GM10266 (cell line): Measurements from ENCODE around the gene USP17L15.
"Not testable (repeated sequence)": the region's sequence is repeated elsewhere in the genome, so short reads cannot be mapped to it uniquely, and the experiment has no call there.

ENCODE experiments used
- DNase-seq: peaks from one replicate; pipeline ENCODE4 v3.0.0; 2012; ENCODE audit errors: extremely low spot score

USP17L15 gene, protein sequence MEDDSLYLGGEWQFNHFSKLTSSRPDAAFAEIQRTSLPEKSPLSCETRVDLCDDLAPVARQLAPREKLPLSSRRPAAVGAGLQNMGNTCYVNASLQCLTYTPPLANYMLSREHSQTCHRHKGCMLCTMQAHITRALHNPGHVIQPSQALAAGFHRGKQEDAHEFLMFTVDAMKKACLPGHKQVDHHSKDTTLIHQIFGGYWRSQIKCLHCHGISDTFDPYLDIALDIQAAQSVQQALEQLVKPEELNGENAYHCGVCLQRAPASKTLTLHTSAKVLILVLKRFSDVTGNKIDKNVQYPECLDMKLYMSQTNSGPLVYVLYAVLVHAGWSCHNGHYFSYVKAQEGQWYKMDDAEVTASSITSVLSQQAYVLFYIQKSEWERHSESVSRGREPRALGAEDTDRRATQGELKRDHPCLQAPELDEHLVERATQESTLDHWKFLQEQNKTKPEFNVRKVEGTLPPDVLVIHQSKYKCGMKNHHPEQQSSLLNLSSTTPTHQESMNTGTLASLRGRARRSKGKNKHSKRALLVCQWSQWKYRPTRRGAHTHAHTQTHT

DNA sequence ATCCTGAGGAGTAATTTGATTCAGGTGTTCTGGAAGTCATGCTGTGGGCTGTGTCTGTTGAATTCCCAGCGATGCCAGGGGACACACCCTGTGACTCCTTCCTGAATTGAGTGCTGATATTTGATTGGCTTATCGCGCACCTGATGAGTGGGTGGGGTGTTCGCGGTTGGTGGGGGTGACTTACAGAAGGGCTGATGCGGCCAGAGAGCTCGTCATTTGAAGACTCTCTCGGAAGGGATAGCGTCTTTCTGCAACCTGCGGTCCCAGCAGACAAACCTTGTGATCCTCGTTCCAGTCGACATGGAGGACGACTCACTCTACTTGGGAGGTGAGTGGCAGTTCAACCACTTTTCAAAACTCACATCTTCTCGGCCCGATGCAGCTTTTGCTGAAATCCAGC is at the start of gene USP17L15:
Gene USP17L15 (plus strand): TSS at position 301 of the 400 bp plus-strand sequence. CDS start 0 bp downstream, at position 301.
- not testable (repeated sequence) for DNase-seq

DNA sequence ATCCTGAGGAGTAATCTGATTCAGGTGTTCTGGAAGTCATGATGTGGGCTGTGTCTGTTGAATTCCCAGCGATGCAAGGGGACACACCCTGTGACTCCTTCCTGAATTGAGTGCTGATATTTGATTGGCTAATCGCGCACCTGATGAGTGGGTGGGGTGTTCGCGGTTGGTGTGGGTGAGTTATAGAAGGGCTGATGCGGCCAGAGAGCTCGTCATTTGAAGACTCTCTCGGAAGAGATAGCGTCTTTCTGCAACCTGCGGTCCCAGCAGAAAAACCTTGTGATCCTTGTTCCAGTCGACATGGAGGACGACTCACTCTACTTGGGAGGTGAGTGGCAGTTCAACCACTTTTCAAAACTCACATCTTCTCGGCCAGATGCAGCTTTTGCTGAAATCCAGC is 23.8 kb upstream of the USP17L15 start, which contains the start of gene USP17L10:
Gene USP17L10 (plus strand): TSS at position 301 of the 400 bp plus-strand sequence. CDS start 0 bp downstream, at position 301.
- DNase-seq = not testable (repeated sequence)

DNA sequence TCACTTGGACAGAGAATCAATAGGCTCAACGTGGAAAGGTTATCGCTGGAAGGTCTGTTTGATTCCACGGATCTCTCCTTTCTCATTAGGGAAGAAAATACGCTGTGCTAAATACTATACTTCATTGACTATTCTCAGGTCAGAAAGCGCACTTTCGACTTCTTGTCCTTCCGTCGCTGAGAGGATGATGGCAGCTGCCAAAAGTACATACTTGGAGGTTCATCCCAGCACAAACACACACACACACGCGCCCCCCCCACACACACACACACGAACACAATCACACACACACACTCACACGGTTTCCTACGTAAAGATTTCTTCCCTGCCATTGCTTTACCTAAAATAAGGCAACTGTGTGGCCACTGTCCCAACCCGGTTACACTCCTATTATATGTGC is 19.5 kb upstream of the USP17L15 start:
- not testable (repeated sequence) for DNase-seq

DNA sequence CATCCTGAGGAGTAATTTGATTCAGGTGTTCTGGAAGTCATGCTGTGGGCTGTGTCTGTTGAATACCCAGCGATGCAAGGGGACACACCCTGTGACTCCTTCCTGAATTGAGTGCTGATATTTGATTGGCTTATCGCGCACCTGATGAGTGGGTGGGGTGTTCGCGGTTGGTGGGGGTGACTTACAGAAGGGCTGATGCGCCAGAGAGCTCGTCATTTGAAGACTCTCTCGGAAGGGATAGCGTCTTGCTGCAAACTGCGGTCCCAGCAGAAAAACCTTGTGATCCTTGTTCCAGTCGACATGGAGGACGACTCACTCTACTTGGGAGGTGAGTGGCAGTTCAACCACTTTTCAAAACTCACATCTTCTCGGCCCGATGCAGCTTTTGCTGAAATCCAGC is 19.1 kb upstream of the USP17L15 start, which contains the start of gene USP17L11:
Gene USP17L11 (plus strand): TSS at position 301 of the 400 bp plus-strand sequence. CDS start 0 bp downstream, at position 301.
- not testable (repeated sequence) for DNase-seq

DNA sequence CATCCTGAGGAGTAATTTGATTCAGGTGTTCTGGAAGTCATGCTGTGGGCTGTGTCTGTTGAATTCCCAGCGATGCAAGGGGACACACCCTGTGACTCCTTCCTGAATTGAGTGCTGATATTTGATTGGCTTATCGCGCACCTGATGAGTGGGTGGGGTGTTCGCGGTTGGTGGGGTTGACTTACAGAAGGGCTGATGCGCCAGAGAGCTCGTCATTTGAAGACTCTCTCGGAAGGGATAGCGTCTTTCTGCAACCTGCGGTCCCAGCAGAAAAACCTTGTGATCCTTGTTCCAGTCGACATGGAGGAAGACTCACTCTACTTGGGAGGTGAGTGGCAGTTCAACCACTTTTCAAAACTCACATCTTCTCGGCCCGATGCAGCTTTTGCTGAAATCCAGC is 14.3 kb upstream of the USP17L15 start, which contains the start of gene USP17L12:
Gene USP17L12 (plus strand): TSS at position 301 of the 400 bp plus-strand sequence. CDS start 0 bp downstream, at position 301.
- not testable (repeated sequence) for DNase-seq

DNA sequence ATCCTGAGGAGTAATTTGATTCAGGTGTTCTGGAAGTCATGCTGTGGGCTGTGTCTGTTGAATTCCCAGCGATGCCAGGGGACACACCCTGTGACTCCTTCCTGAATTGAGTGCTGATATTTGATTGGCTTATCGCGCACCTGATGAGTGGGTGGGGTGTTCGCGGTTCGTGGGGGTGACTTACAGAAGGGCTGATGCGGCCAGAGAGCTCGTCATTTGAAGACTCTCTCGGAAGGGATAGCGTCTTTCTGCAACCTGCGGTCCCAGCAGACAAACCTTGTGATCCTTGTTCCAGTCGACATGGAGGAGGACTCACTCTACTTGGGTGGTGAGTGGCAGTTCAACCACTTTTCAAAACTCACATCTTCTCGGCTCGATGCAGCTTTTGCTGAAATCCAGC is 9.6 kb upstream of the USP17L15 start, which contains the start of gene USP17L13:
Gene USP17L13 (plus strand): TSS at position 301 of the 400 bp plus-strand sequence. CDS start 0 bp downstream, at position 301.
- DNase-seq = not testable (repeated sequence)

DNA sequence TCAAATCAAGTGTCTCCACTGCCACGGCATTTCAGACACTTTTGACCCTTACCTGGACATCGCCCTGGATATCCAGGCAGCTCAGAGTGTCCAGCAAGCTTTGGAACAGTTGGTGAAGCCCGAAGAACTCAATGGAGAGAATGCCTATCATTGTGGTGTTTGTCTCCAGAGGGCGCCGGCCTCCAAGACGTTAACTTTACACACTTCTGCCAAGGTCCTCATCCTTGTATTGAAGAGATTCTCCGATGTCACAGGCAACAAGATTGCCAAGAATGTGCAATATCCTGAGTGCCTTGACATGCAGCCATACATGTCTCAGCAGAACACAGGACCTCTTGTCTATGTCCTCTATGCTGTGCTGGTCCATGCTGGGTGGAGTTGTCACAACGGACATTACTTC is 3.9 kb upstream of the USP17L15 start:
- not testable (repeated sequence) for DNase-seq

DNA sequence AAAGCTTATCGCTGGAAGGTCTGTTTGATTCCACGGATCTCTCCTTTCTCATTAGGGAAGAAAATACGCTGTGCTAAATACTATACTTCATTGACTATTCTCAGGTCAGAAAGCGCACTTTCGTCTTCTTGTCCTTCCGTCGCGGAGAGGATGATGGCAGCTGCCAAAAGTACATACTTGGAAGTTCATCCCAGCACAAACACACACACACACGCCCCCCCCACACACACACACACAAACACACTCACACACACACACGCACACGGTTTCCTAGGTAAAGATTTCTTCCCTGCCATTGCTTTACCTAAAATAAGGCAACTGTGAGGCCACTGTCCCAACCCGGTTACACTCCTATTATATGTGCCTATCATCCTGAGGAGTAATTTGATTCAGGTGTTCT is 4.3 kb downstream of the USP17L15 start:
- not testable (repeated sequence) for DNase-seq

DNA sequence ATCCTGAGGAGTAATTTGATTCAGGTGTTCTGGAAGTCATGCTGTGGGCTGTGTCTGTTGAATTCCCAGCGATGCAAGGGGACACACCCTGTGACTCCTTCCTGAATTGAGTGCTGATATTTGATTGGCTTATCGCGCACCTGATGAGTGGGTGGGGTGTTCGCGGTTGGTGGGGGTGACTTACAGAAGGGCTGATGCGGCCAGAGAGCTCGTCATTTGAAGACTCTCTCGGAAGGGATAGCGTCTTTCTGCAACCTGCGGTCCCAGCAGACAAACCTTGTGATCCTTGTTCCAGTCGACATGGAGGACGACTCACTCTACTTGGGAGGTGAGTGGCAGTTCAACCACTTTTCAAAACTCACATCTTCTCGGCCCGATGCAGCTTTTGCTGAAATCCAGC is 9.4 kb downstream of the USP17L15 start, which contains the start of gene USP17L17:
Gene USP17L17 (plus strand): TSS at position 301 of the 400 bp plus-strand sequence. CDS start 0 bp downstream, at position 301.
- not testable (repeated sequence) for DNase-seq

DNA sequence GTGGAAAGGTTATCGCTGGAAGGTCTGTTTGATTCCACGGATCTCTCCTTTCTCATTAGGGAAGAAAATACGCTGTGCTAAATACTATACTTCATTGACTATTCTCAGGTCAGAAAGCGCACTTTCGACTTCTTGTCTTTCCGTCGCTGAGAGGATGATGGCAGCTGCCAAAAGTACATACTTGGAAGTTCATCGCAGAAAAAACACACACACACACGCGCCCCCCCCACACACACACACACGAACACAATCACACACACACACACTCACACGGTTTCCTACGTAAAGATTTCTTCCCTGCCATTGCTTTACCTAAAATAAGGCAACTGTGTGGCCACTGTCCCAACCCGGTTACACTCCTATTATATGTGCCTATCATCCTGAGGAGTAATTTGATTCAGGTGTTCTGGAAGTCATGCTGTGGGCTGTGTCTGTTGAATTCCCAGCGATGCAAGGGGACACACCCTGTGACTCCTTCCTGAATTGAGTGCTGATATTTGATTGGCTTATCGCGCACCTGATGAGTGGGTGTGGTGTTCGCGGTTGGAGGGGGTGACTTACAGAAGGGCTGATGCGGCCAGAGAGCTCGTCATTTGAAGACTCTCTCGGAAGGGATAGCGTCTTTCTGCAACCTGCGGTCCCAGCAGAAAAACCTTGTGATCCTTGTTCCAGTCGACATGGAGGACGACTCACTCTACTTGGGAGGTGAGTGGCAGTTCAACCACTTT is 13.9 kb downstream of the USP17L15 start, which contains the start of gene USP17L18:
Gene USP17L18 (plus strand): TSS at position 678 of the 728 bp plus-strand sequence. CDS start 0 bp downstream, at position 678.
- DNase-seq = not testable (repeated sequence)

DNA sequence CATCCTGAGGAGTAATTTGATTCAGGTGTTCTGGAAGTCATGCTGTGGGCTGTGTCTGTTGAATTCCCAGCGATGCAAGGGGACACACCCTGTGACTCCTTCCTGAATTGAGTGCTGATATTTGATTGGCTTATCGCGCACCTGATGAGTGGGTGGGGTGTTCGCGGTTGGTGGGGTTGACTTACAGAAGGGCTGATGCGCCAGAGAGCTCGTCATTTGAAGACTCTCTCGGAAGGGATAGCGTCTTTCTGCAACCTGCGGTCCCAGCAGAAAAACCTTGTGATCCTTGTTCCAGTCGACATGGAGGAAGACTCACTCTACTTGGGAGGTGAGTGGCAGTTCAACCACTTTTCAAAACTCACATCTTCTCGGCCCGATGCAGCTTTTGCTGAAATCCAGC is 18.9 kb downstream of the USP17L15 start, which contains the start of gene USP17L19:
Gene USP17L19 (plus strand): TSS at position 301 of the 400 bp plus-strand sequence. CDS start 0 bp downstream, at position 301.
- DNase-seq = not testable (repeated sequence)

DNA sequence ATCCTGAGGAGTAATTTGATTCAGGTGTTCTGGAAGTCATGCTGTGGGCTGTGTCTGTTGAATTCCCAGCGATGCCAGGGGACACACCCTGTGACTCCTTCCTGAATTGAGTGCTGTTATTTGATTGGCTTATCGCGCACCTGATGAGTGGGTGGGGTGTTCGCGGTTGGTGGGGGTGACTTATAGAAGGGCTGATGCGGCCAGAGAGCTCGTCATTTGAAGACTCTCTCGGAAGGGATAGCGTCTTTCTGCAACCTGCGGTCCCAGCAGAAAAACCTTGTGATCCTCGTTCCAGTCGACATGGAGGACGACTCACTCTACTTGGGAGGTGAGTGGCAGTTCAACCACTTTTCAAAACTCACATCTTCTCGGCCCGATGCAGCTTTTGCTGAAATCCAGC is 23.6 kb downstream of the USP17L15 start, which contains the start of gene USP17L20:
Gene USP17L20 (plus strand): TSS at position 301 of the 400 bp plus-strand sequence. CDS start 0 bp downstream, at position 301.
- DNase-seq = not testable (repeated sequence)

DNA sequence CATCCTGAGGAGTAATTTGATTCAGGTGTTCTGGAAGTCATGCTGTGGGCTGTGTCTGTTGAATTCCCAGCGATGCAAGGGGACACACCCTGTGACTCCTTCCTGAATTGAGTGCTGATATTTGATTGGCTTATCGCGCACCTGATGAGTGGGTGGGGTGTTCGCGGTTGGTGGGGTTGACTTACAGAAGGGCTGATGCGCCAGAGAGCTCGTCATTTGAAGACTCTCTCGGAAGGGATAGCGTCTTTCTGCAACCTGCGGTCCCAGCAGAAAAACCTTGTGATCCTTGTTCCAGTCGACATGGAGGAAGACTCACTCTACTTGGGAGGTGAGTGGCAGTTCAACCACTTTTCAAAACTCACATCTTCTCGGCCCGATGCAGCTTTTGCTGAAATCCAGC is 28.4 kb downstream of the USP17L15 start, which contains the start of gene USP17L21:
Gene USP17L21 (plus strand): TSS at position 301 of the 400 bp plus-strand sequence. CDS start 0 bp downstream, at position 301.
- not testable (repeated sequence) for DNase-seq

DNA sequence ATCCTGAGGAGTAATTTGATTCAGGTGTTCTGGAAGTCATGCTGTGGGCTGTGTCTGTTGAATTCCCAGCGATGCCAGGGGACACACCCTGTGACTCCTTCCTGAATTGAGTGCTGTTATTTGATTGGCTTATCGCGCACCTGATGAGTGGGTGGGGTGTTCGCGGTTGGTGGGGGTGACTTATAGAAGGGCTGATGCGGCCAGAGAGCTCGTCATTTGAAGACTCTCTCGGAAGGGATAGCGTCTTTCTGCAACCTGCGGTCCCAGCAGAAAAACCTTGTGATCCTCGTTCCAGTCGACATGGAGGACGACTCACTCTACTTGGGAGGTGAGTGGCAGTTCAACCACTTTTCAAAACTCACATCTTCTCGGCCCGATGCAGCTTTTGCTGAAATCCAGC is 33.1 kb downstream of the USP17L15 start, which contains the start of gene USP17L22:
Gene USP17L22 (plus strand): TSS at position 301 of the 400 bp plus-strand sequence. CDS start 0 bp downstream, at position 301.
- not testable (repeated sequence) for DNase-seq

DNA sequence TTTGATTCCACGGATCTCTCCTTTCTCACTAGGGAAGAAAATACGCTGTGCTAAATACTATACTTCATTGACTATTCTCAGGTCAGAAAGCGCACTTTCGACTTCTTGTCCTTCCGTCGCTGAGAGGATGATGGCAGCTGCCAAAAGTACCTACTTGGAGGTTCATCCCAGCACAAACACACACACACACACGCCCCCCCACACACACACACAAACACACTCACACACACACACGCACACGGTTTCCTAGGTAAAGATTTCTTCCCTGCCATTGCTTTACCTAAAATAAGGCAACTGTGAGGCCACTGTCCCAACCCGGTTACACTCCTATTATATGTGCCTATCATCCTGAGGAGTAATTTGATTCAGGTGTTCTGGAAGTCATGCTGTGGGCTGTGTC is 37.5 kb downstream of the USP17L15 start:
- DNase-seq = not testable (repeated sequence)
